ENCODE data around the gene SOHLH1. TPM values are rescaled to one million over a fixed set of nuclear protein-coding genes. Genes with fewer than 3 reads are reported as not detected.

The SOHLH1 gene
- total and polyA plus RNA-seq, 12 donors, result not detected

- WGBS, 2 donors, result 68 to 71% methylated on average over 14 to 15 of the region's 15 CpGs
- peaks cover 0 to 49% (median 37%) of the 10 kb centered on the region in 7 donors for H3K27me3 ChIP-seq
- intact Hi-C loops (cut with DNase I), result no loop called here
- H3K4me3 ChIP-seq, result no peak overlapping the region
- H3K36me3 ChIP-seq, result no peaks in the 10 kb centered on the region
- no peak overlapping the region for H3K27ac ChIP-seq
- no peak for DNase-seq
- no peaks in the 10 kb centered on the region for H3K9me3 ChIP-seq
- TF ChIP-seq, protein P1, sequence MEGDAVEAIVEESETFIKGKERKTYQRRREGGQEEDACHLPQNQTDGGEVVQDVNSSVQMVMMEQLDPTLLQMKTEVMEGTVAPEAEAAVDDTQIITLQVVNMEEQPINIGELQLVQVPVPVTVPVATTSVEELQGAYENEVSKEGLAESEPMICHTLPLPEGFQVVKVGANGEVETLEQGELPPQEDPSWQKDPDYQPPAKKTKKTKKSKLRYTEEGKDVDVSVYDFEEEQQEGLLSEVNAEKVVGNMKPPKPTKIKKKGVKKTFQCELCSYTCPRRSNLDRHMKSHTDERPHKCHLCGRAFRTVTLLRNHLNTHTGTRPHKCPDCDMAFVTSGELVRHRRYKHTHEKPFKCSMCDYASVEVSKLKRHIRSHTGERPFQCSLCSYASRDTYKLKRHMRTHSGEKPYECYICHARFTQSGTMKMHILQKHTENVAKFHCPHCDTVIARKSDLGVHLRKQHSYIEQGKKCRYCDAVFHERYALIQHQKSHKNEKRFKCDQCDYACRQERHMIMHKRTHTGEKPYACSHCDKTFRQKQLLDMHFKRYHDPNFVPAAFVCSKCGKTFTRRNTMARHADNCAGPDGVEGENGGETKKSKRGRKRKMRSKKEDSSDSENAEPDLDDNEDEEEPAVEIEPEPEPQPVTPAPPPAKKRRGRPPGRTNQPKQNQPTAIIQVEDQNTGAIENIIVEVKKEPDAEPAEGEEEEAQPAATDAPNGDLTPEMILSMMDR (IDR thresholded peaks at IDR 0.05), result no peak
- ATAC-seq, result no peak
- H3K4me1 ChIP-seq, result no peaks in the 10 kb centered on the region
Measured at GRCh38 chr9:135683401-135684034, 15.8 kb downstream of the SOHLH1 start.

DNA sequence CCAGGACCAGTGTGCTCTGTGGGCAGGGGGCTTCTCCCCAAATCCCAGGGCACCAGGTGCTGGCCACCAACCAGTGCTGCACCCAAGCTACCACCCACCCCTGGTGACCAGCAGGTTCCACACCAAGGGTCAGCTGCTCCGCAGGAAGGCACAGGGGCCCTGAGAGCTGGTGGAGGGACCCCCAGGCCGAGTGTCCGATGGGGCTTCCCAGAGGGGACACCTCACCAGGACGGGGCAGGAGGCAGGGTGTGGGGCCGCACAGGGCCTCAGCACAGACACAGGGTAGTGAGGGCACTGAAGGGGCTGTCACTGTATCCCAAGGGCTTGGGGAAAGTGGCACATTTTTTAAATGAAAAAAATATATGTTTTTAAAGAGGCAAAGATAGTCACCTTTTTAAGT is 18.1 kb downstream of the SOHLH1 start:
- 88 to 89% methylated on average over 5 of the region's 5 CpGs for WGBS, 2 donors
- DNase-seq, result no peak
- Histone ChIP-seq H3K9me3 (no peaks in the 10 kb centered on the region), H3K4me1 (no peaks in the 10 kb centered on the region), H3K4me3 (no peak overlapping the region), H3K27me3 (peaks cover 0 to 44% (median 36%) of the 10 kb centered on the region in 7 donors), H3K27ac (no peak overlapping the region), H3K36me3 (no peaks in the 10 kb centered on the region)
- no peak for ATAC-seq
- intact Hi-C loops (cut with DNase I), result no loop called here
- TF ChIP-seq, protein P1 (IDR thresholded peaks at IDR 0.05), result no peak

DNA sequence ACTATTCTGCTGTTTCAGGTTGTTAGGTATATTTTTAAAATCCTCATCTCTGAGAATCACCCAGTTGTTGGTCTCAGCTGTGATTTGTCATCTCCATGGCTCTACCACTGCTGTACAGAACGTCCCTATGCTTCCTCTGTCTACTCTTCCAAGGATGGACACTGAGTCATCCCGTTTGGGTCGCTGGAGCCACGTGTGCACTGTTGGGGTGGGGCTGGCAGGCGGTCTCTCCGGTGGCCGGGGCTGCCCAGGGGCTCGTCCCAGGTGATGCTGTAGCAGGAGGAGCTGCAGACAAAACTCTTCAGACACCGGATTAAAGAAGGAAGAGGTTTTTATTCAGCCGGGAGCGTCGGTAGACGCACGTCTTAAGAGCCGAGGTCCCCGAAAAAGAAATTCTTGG is 19.2 kb downstream of the SOHLH1 start:
- WGBS, 2 donors, result 68 to 71% methylated on average over 16 of the region's 16 CpGs
- ATAC-seq (no peak), DNase-seq (no peak)
- no peak overlapping the region for H3K27ac ChIP-seq
- no peak overlapping the region for H3K4me3 ChIP-seq
- TF ChIP-seq, protein P1 (IDR thresholded peaks at IDR 0.05), result no peak
- no peaks in the 10 kb centered on the region for H3K36me3 ChIP-seq
- no peaks in the 10 kb centered on the region for H3K4me1 ChIP-seq
- peaks cover 0 to 40% (median 30%) of the 10 kb centered on the region in 7 donors for H3K27me3 ChIP-seq
- intact Hi-C loops (cut with DNase I), result no loop called here
- no peaks in the 10 kb centered on the region for H3K9me3 ChIP-seq

GRCh38 chr9:135678236-135679017 is 20.9 kb downstream of the SOHLH1 start:
- DNase-seq (no peak), ATAC-seq (peak in 1 of 8 donors; percentile 24)
- Histone ChIP-seq H3K4me3 (no peak overlapping the region), H3K36me3 (no peaks in the 10 kb centered on the region), H3K27ac (no peak overlapping the region), H3K9me3 (no peaks in the 10 kb centered on the region), H3K27me3 (peaks cover 0 to 26% (median 15%) of the 10 kb centered on the region in 7 donors), H3K4me1 (no peaks in the 10 kb centered on the region)
- TF ChIP-seq, protein P1 (IDR thresholded peaks at IDR 0.05), result no peak
- intact Hi-C loops (cut with DNase I), result no loop called here
- WGBS, 2 donors, result 90 to 92% methylated on average over 20 of the region's 20 CpGs

Data from heart right ventricle (tissue), 16 donors.